DMS53 treated with DMSO at 0.1 percent for 48 hours (cell line): ENCODE data around the gene WDR27.
A peak's percentile ranks its signal among the peaks of the same experiment; 100 is the strongest.

Source experiments
- DNase-seq: peaks from one replicate; lab custom pipeline; 2025; ENCODE audit not compliant: unreplicated experiment; lab: John Stamatoyannopoulos, UW

Gene WDR27

DNA sequence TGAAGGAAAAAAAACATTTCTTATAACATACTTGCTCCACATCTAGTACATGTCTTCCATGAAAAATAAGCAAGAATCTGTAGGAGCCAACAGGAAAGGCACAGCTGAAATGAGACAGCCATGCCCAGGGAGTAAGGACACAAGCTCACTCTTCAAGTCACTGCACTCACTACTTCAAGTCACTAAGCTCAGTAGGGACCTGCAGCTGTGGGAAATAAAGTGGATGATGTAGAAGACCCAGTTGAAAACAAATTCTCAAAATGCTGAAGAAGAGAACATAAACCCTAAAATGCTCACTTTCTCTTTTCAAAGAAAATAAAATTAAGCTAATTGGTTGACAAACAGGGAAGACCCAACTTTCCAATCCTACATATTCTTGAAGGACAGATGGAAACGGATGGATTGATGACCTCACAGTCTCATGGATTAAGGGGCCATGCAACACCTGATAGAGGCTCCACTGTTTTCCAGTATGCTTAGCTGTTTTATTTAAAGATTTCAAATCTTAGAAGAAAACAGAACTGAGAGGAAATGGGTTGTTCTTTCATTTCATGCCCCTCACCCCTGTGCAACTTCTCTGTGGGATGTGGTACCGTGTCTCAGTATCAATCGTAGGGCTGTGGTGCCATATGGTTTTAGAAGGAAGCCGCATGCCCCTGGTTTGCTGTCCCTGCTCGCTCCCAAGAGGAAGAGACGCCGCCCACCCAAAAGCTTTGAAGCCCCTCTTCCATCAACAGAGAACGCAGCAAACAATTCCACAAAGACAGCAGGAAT is 133.3 kb downstream of the WDR27 start:
- DNase-seq: no peak

DNA sequence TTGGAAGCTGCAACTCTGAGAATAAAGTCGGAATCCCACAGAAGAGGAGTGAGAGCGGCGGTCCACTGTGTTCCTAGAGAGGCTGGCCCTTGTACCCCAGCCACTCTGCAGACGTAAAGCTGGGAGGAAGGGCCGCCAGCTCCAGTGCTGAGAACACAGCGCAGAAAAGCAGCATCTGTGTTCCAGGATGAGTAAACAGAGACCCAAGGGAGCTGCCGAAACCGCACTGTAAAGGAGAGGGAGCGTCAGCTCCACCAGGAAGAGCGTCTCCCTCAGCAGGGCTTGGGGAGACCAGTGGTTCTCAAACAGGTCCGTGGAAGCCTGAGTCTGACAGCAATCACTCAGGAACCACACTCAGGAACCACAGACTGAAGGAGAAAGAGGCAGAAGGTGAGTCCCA is 134.0 kb downstream of the WDR27 start:
- DNase-seq: no peak

DNA sequence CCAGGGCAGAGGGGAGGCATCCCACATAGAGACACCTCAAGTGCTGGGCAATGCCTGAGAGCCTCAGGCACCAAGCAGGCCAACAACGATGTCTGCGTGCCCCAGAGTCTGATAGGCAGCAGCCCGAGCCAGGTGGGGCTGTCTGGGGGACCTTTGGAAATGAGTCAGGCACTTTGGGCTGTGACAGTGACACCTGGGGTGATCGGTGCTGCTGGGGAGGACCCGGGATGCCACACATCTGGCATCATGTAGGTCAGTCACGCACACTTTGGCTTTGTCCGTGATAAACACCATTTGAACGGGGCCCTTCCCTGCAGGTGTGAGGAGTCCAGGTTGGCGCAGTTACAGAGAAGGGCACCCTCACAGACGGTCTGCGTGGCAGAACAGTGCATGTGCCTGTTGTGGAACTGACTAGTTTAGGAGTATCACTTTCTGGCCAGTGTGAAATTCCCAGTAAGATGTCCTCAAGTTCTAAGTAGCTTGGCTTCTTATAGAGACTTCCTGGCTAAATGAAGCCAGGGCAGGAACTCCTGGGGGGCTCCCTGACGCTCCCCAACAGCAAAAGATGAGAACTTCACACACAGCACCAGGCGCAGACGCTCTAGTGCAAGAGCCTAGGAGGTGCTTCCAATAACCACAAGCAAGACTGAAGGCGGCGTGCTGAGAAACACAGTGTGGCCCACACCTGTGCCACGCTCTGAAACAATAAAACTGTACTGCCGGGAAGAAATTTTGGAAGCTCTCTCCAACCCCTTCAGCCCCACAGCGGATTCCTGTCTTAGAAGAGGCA is 134.7 kb downstream of the WDR27 start:
- no peak for DNase-seq

DNA sequence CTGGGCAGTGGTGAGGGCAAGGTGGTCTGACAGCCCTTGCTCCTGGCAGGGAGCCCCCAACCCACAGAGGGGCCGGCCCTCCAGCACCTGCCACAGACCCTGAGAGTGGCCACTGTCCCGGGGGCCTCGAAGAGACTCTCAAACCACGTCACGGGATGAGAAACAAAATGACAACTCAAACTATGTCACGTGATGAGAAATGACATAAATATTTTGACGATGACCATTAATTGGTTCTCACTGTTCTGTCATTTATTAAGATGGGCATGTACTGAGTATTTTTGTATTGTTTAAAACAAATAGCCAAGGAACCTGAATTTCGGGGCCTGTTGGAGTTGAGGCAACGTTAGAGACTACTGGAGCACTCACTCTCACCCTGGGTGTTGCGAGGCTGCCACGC is 135.5 kb downstream of the WDR27 start:
- DNase-seq: no peak

DNA sequence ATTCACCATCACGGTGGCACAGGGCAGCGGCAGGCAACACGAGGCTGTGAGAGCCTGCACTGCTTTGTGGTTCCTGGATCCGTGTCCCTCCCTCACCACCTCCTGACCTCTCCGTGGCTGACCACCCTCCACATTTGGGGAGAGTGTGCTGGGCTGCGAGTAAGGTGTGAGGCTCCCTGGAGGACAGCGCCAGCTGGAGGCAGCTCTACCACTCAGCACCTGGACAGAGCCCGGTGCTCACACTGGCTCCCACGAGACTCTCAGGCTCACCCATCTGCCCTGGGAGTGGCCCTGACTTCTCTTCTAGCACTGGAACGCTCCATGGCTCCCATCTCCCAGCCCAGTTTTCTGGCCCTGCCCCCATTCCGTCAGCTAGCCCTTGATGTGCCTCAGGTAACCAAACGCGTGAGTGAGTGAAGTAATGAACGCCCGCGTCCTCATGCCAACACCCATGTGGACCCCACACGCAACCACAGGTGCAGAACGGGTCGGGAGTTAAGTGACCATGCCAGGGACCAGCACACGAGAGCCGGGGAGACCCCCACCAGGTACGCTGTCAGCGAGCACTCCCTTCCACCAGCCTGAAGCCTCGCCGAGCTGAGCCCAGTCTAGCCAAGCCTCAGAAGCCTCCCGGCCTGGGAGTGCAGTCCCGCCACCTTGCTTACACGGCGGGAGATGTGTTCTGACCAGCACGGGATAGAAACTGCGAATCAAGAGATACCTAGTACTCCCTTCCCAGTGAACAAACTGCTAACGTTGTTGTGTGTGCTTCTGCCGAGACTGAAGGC is 137.2 kb downstream of the WDR27 start:
- DNase-seq: no peak

DNA sequence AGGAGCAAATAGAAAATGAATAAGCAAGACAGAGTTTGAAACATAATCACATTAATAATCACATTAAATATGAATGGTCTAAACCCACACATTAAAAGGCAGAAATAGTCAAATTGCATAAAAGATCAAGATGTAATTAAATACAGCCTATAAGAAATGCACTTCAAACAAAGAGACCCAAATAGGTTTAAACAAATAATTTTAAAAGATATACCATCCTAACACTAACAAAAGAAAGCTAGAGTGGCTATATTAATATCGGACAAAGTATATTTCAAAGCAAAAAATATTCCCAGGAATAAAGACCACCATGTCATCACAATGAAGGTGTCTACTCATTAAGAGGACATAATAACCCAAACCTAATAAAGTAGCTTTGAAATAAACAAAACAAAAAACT is 140.2 kb downstream of the WDR27 start:
- DNase-seq: no peak

DNA sequence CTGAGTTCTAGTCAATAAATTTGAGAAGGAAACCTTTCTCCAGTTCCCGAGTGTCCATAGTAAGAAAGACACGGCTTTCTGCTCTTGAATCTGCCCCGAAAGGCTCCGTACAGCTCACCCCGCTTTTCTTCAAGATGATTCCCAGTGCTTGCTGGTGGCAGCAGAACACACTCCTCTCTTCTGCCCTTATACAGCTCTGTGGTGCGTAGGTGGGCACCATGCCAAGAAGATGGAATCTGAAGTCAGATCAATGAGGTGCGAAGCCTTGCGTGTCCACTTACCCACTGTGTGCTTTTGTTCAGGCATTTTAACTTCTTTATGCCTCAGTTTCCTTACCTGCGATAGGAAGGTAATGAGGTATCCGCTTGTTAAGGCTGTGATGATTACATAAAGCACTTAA is 142.2 kb downstream of the WDR27 start:
- DNase-seq: no peak

DNA sequence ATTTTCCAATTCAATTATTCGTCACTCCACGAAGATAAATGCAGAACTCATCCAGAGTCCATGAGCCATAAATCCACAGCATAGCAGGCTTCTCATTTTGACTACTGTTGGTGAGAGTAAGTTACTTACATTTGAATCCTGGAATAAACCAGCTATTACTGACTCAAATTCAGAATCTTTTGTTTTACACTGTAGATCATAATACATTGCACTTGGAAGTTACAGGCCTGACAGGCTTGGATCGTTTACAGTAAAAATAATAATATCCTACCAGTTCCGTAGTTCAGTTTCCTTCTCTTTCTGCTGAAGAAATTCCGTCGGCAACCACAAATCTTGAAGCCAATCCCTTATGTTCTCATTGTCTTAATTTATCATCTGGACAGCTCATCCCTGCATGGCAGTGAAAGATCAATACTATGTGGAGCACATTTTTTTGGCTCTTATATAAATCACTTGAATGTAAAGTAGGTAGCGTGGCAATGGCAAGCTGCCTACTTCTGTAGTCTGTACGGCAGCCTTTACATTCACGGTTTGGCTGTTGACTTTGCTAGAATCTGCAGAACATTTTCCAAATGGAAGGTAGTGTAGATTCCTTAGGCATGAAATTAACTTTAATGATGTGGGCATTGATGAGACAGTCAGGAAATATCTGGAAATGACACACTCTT is 142.9 kb downstream of the WDR27 start:
- no peak for DNase-seq

DNA sequence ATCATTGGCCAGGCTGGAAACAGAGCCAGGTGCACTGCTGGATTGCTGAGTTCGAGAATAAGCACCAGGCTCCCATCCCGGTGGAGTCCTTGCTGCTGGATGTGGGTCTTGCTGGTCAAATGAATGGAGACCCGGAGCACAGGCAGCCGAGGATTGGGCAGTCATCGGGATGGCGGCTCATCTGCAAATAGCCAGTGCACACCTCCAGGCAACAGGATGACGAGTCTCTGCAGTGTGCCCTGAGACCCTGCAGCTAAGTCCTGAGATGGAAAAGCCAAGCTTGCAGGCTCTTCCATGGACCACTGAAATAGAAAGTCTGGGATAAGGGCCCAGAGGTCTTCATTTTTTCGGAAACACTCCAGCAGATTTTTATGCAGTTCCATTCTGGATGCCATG is 143.5 kb downstream of the WDR27 start:
- no peak for DNase-seq

DNA sequence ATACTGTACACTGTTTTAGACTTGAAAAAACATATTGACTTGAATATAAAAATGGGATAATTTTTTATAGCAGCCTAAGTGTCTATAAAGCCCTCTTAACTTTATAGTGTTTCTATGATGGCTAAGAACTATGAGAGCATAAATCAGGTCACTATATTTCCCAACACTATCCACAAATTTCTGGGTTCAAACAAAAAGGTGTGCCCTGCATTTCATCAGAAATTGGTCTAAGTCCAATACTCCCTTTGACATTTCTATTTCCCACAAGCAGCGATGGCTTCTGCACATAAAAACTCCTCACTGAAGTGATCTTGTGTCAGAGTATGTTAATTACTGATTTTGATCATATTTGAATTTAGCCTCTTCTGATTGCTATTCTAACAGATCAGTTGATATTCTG is 143.9 kb downstream of the WDR27 start:
- no peak for DNase-seq

DNA sequence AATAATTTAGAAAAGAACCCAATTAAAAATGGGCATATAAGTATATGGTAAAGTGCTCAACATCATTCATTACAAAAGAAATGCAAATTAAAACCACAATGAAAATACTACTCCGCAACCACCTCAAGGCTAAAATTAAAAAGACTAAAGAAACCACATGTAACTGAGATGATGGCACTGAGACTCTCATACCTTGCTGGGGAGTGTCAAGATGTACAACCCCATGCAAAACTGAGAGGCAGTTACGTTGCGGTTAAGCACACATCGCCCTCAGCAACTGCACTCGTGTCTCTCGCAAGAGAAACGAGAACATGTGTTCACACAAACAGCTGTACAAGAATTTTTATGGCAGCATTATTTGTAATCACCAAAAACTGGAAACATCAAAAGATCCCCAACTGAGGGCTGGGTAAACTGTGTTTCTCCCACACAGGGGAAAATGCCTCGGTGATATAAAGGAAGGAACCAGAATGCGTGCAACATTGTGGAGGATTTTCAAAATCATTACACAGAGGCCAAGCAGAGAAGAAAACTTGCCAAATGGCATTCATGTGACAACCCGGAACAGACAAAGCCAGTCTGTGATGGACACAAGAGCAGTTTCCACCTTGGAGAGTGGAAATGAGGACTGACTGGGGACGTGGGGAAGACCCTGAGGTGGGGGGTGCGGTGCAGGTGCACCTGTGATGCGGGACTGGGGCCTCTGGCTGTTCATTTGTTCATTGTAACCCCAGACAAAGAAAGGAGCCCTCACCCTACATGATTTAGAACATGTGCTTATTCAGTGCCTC is 144.9 kb downstream of the WDR27 start:
- no peak for DNase-seq

DNA sequence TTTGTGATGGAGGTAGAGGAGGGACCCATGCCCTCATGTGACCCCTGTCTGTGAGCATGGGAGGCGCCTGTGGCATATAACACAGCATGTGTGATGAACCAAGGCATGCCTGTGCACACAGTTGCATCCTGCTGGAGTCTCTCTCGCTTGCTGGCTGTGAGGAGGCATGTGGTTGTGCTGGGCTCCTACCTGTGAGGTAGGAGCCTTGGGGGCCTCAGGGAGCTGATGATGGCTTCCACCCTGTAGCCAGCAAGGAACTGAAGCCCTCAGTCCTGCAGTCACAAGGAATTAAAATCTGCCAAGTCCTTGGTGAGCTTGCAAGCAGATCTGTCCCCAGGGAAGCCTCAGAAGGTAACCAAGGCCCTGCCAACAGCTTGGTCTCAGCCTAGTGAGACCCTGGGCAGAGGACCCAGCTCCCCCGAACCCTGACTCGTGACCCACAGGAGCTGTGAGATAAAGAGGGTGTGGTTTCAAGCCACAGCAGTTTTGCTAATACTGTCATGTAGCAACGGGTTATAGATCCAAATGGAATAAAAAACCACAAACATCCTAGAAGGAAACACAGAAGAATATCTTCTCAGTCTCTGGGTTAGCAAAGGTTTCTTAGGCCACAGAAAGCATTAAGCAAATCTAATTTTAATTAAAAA is 145.7 kb downstream of the WDR27 start:
- DNase-seq: no peak

DNA sequence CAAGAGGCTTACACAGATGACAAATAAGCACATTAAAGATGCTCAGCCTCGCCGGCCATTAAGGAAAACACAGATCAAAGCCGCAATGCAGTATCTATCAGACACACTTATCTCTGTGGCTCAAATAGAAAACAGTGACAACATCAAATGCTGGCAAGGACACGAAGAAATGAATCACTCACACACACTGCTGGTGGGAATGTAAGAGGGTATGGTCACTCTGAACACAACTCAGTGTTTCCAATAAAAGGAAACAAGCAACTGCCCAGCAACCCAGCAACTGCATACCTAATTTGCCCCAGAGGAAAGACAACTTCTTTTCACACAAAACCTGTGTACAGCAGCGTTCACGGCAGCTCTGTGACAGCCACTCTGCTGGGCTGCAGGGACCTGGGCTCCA is 155.8 kb downstream of the WDR27 start:
- DNase-seq: no peak

DNA sequence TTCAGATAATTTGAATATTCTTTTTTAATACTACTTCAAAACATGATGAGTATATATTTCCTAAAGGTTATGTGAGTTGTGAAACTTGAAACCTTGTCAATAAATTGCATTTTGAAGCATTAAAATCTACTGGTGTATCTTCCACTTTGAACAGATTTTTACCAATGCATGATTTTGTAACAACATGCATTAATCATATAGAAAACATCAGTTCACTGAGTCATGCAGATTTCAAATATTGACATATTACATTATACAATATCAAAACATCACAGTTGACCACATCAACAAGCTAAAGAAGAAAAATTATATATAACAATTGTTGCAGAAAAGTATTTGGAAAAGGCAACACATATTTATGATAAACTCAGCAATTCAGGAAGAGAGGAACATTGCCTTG is 158.1 kb downstream of the WDR27 start:
- DNase-seq: no peak

DNA sequence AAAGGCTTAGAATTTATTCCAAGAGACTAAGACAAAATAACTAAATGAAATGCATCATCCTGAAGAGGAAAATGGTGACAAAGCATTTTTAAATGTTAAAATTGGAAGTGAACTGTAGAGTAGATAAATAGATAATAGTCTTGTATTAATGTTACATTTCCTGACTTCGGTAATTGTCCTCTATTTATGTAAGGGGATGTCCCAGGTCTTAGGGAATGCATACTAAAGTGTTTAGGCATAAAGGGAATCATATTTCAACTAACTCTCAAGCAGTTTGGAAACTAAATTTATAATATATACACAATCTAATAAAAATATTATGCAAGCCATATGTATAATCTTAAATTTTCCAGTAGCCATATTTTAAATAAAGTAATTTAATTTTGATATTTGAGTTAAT is 159.3 kb downstream of the WDR27 start:
- no peak for DNase-seq

DNA sequence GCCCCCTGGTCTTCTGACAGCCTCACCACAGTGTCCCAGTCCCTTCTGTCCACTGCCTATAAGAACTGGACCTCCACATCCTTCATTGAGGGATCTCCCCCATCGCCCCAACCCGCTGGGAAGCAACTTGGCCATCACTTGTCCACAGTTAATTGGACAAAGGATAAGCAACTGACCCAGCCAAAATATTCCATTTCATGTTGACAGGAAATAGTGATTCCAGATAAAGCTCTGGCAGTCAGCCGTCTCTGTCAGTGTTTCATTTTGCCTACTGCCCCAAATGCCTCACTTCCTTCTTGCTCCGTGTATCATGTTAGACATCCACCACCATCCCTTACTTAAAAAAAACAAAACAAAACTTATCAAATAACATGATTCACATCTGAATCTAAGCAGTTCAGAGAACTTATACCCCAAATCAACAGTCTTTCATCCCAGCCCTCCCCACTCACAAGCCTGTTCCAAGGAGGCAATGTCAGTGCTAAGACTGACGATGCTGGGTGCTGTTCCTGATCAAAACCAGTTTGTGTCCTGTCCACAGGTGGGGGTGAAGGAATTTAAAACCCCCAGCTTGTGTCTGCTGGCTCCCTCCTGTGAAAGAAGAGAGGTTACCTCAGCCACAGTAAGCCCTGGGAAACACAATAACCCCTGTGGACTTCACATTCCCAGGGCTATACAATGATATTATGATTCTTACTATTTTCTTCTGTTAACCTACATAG is 162.5 kb downstream of the WDR27 start:
- no peak for DNase-seq

DNA sequence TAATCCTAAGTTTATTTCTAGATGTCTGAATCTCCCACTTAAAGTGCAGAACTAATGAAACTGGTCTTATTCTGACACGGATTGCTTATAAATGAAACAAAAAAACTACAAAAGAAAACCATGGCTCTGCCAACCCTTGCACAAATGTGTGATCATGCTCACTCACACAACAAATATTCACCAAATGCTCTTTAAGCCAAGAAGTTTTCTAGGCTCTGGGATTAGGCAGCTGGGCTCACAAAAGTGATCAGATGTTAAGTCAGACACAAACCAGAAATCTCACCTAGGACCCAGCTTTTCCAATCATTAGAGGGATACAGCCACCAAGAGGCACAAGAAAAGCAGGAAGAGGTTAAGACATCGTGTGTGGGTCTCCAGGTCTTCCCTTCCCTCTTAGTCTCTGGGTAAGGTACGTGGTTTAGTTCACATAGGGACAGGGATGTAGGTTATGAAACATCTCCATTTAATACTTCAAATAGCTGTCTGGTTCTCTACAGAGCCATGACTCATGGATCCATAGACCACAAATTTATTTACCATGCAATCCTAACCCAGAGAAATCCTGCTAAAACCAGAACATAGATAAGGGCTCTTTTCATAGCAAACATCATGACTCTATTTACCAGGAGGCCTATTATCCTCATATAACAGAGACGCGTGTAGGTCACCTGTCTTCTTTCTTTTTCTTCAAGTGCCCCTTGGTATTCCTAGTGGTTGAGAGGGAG is 165.2 kb downstream of the WDR27 start:
- peak; percentile 50 for DNase-seq

DNA sequence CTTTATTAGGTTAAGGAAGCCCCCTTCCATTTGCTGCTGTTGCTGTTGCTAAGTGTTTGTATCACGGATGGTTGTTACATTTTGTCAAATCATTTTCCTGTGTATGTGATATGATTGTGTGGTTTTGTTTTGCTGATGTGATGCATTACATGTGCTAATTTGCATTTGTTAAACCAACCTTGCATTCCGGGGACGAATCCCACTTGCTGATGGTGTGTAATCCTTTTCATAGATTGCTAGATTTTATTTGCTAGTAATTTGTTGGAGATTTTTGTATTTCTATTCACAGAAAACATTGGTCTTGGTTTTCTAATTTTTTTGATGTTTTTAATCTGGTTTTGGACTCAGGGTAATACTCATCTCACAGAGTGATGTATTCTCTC is 167.8 kb downstream of the WDR27 start:
- no peak for DNase-seq
